HEK293 (cell line): ENCODE measurements around the gene ATP6V0B.

Source experiments
- CTCF ChIP-seq: fragments of 450-650 bp; formaldehyde crosslinking; IDR thresholded peaks from 2 replicates; pipeline ENCODE4 v1.5.1; 2016; ENCODE audit warnings: missing biosample characterization, missing genetic modification characterization
- ELK4 ChIP-seq: IDR thresholded peaks from 2 replicates; pipeline ENCODE4 v1.6.1; 2011; ENCODE audit warnings: mild to moderate bottlenecking, low read depth, low read length, borderline replicate concordance
- GLIS1 ChIP-seq: fragments of 450-650 bp; formaldehyde crosslinking; IDR thresholded peaks from 2 replicates; pipeline ENCODE4 v1.5.1; 2016; ENCODE audit warnings: missing biosample characterization, missing genetic modification characterization
- KLF7 ChIP-seq: fragments of 450-650 bp; formaldehyde crosslinking; IDR thresholded peaks from 2 replicates; pipeline ENCODE4 v1.5.1; 2016; ENCODE audit warnings: missing biosample characterization, missing genetic modification characterization, borderline replicate concordance
- KLF9 ChIP-seq: fragments of 450-650 bp; formaldehyde crosslinking; IDR thresholded peaks from 2 replicates; pipeline ENCODE4 v1.5.1; 2016; ENCODE audit warnings: missing biosample characterization, missing genetic modification characterization, low read depth
- SP2 ChIP-seq: fragments of 450-650 bp; formaldehyde crosslinking; IDR thresholded peaks from 2 replicates; pipeline ENCODE4 v1.5.1; 2016; ENCODE audit warnings: missing biosample characterization, missing genetic modification characterization
- SP3 ChIP-seq: fragments of 450-650 bp; formaldehyde crosslinking; IDR thresholded peaks from 2 replicates; pipeline ENCODE4 v1.5.1; 2016; ENCODE audit warnings: missing biosample characterization, missing genetic modification characterization
- TSHZ1 ChIP-seq: fragments of 450-650 bp; formaldehyde crosslinking; IDR thresholded peaks from 2 replicates; pipeline ENCODE4 v1.5.1; 2016; ENCODE audit warnings: missing biosample characterization, missing genetic modification characterization, borderline replicate concordance
- YY1 ChIP-seq: fragments of 450-650 bp; formaldehyde crosslinking; IDR thresholded peaks from 2 replicates; pipeline ENCODE4 v1.5.1; 2018; ENCODE audit warnings: missing biosample characterization, missing genetic modification characterization
- ZBTB17 ChIP-seq: fragments of 450-650 bp; formaldehyde crosslinking; IDR thresholded peaks from 2 replicates; pipeline ENCODE4 v1.5.1; 2016; ENCODE audit warnings: missing biosample characterization, missing genetic modification characterization
- ZBTB21 ChIP-seq: fragments of 450-650 bp; formaldehyde crosslinking; IDR thresholded peaks from 2 replicates; pipeline ENCODE4 v1.5.1; 2017; ENCODE audit warnings: missing biosample characterization, missing genetic modification characterization
- ZBTB44 ChIP-seq: fragments of 450-650 bp; IDR thresholded peaks from 2 replicates; pipeline ENCODE4 v1.5.1; 2018; ENCODE audit warnings: missing biosample characterization, mild to moderate bottlenecking, missing genetic modification characterization
- ZFP41 ChIP-seq: fragments of 450-650 bp; formaldehyde crosslinking; IDR thresholded peaks from 2 replicates; pipeline ENCODE4 v1.5.1; 2016; ENCODE audit warnings: missing biosample characterization, missing genetic modification characterization, borderline replicate concordance
- ZNF112 ChIP-seq: fragments of 450-650 bp; formaldehyde crosslinking; IDR thresholded peaks from 2 replicates; pipeline ENCODE4 v1.5.0; 2017; ENCODE audit warnings: missing biosample characterization, missing genetic modification characterization
- ZNF121 ChIP-seq: fragments of 450-650 bp; formaldehyde crosslinking; IDR thresholded peaks from 2 replicates; pipeline ENCODE4 v1.5.1; 2016; ENCODE audit warnings: missing biosample characterization, missing genetic modification characterization
- ZNF140 ChIP-seq: fragments of 450-650 bp; formaldehyde crosslinking; IDR thresholded peaks from 2 replicates; pipeline ENCODE4 v1.5.1; 2016; ENCODE audit warnings: missing biosample characterization, missing genetic modification characterization
- ZNF146 ChIP-seq: fragments of 450-650 bp; formaldehyde crosslinking; IDR thresholded peaks from 2 replicates; pipeline ENCODE4 v1.5.1; 2016; ENCODE audit warnings: missing biosample characterization, missing genetic modification characterization
- ZNF175 ChIP-seq: fragments of 450-650 bp; formaldehyde crosslinking; IDR thresholded peaks from 2 replicates; pipeline ENCODE4 v1.5.1; 2016; ENCODE audit warnings: missing biosample characterization, missing genetic modification characterization
- ZNF184 ChIP-seq: fragments of 450-650 bp; IDR thresholded peaks from 2 replicates; pipeline ENCODE4 v1.5.1; 2018; ENCODE audit warnings: missing biosample characterization, mild to moderate bottlenecking, missing genetic modification characterization
- ZNF23 ChIP-seq: fragments of 450-650 bp; formaldehyde crosslinking; IDR thresholded peaks from 2 replicates; pipeline ENCODE4 v1.5.1; 2016; ENCODE audit warnings: missing biosample characterization, missing genetic modification characterization, borderline replicate concordance
- ZNF239 ChIP-seq: fragments of 450-650 bp; formaldehyde crosslinking; IDR thresholded peaks from 2 replicates; pipeline ENCODE4 v1.5.1; 2016; ENCODE audit warnings: missing biosample characterization, missing genetic modification characterization
- ZNF426 ChIP-seq: fragments of 450-650 bp; formaldehyde crosslinking; IDR thresholded peaks from 2 replicates; pipeline ENCODE4 v1.5.1; 2017; ENCODE audit warnings: missing biosample characterization, missing genetic modification characterization, mild to moderate bottlenecking, inconsistent platforms, moderate library complexity
- ZNF548 ChIP-seq: fragments of 450-650 bp; formaldehyde crosslinking; IDR thresholded peaks from 2 replicates; pipeline ENCODE4 v1.5.1; 2016; ENCODE audit warnings: missing biosample characterization, missing genetic modification characterization
- ZNF571 ChIP-seq: fragments of 450-650 bp; formaldehyde crosslinking; IDR thresholded peaks from 2 replicates; pipeline ENCODE4 v1.5.0; 2017; ENCODE audit warnings: missing biosample characterization, missing genetic modification characterization
- ZNF585B ChIP-seq: fragments of 450-650 bp; formaldehyde crosslinking; IDR thresholded peaks from 2 replicates; pipeline ENCODE4 v1.5.1; 2016; ENCODE audit warnings: missing biosample characterization, missing genetic modification characterization
- ZNF600 ChIP-seq: fragments of 450-650 bp; formaldehyde crosslinking; IDR thresholded peaks from 2 replicates; pipeline ENCODE4 v1.5.1; 2016; ENCODE audit warnings: missing biosample characterization, missing genetic modification characterization
- ZNF707 ChIP-seq: fragments of 450-650 bp; formaldehyde crosslinking; IDR thresholded peaks from 2 replicates; pipeline ENCODE4 v1.5.1; 2016; ENCODE audit warnings: missing biosample characterization, missing genetic modification characterization
- ZSCAN30 ChIP-seq: fragments of 450-650 bp; IDR thresholded peaks from 2 replicates; pipeline ENCODE4 v1.5.1; 2018; ENCODE audit warnings: missing biosample characterization, mild to moderate bottlenecking, missing genetic modification characterization, moderate library complexity
- TF ChIP-seq, protein P1 (sequence below): fragments of 450-650 bp; formaldehyde crosslinking; IDR thresholded peaks from 2 replicates; pipeline ENCODE4 v1.5.1; 2016; ENCODE audit warnings: missing biosample characterization, missing genetic modification characterization

ATP6V0B gene

DNA sequence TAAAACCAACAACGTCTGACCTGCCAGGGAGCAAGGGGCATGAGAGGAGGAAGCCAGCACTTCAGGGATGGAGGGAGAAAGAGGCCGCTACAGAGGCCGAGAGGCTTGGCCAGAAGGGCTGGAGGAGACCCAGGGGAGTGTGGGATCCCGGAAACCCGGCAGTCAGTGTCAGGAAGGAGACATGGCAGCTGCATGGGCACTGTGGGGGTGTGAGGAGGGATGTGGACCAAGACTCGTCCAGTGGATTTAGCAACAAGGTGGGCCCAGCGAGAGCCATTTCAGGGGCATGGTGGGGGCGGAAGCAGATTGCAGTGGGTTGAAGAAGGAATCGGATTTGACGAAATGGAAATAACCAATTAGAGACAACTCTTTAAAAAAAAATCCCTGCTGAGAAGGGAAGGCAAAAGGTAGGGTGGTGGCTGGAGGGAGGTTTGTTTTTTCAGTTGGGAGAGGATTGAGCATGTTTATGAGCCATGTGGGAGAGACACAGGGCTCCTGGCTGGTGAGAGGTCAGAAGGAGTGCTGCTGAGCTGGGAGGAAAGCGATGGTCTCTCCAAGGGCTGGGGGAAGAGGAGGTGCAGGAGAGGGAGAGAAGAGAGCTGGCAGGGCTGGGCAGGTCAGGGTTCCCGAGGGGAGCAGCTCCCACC lies 8.6 kb downstream of the ATP6V0B start (continued):
- TF ChIP-seq SP2 = no peak
- TF ChIP-seq ZNF140 (tag by site-specific recombination) = no peak
- TF ChIP-seq ZNF585B (tag by site-specific recombination) = no peak
- TF ChIP-seq ZBTB17 (tag by site-specific recombination) = no peak
- TF ChIP-seq ZFP41 (tag by site-specific recombination) = no peak
- TF ChIP-seq ZNF426 (tag by site-specific recombination) = no peak
- no peak for TF ChIP-seq SP3 (tag by site-specific recombination)
- no peak for TF ChIP-seq ZNF571 (tag by site-specific recombination)
- no peak for TF ChIP-seq CTCF (tag by site-specific recombination)
- TF ChIP-seq, protein P1, sequence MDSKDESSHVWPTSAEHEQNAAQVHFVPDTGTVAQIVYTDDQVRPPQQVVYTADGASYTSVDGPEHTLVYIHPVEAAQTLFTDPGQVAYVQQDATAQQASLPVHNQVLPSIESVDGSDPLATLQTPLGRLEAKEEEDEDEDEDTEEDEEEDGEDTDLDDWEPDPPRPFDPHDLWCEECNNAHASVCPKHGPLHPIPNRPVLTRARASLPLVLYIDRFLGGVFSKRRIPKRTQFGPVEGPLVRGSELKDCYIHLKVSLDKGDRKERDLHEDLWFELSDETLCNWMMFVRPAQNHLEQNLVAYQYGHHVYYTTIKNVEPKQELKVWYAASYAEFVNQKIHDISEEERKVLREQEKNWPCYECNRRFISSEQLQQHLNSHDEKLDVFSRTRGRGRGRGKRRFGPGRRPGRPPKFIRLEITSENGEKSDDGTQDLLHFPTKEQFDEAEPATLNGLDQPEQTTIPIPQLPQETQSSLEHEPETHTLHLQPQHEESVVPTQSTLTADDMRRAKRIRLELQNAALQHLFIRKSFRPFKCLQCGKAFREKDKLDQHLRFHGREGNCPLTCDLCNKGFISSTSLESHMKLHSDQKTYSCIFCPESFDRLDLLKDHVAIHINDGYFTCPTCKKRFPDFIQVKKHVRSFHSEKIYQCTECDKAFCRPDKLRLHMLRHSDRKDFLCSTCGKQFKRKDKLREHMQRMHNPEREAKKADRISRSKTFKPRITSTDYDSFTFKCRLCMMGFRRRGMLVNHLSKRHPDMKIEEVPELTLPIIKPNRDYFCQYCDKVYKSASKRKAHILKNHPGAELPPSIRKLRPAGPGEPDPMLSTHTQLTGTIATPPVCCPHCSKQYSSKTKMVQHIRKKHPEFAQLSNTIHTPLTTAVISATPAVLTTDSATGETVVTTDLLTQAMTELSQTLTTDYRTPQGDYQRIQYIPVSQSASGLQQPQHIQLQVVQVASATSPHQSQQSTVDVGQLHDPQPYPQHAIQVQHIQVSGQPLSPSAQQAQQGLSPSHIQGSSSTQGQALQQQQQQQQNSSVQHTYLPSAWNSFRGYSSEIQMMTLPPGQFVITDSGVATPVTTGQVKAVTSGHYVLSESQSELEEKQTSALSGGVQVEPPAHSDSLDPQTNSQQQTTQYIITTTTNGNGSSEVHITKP (tag by site-specific recombination) = no peak
- TF ChIP-seq ZNF112 (tag by site-specific recombination) = no peak
- TF ChIP-seq TSHZ1 (tag by site-specific recombination) = no peak
- TF ChIP-seq KLF7 = no peak
- TF ChIP-seq ZNF239 = no peak
- no peak for TF ChIP-seq ZNF707 (tag by site-specific recombination)
- TF ChIP-seq ZNF600 (tag by site-specific recombination) = no peak
- no peak for TF ChIP-seq KLF9
- no peak for TF ChIP-seq ZBTB44
- no peak for TF ChIP-seq ZNF175 (tag by site-specific recombination)
- TF ChIP-seq ZNF23 (tag by site-specific recombination) = no peak
- TF ChIP-seq YY1 (tag by site-specific recombination) = no peak
- no peak for TF ChIP-seq ZNF184
- TF ChIP-seq GLIS1 = peak; percentile 9; the same call in 1 of the 2 replicates
- no peak for TF ChIP-seq ZBTB21
- no peak for TF ChIP-seq ELK4
- no peak for TF ChIP-seq ZNF146 (tag by site-specific recombination)
- TF ChIP-seq ZSCAN30 (tag by site-specific recombination) = no peak
- TF ChIP-seq ZNF548 = peak; percentile 17; the same call in 1 of the 2 replicates
- no peak for TF ChIP-seq ZNF121
